Brain pericyte (primary cell): ENCODE results near the gene CDT1.
"Not testable (repeated sequence)": the region's sequence is repeated elsewhere in the genome, so short reads cannot be mapped to it uniquely, and the experiment has no call there.

ENCODE experiments used
- DNase-seq: peaks from one replicate; pipeline ENCODE4 v3.0.0-alpha.2; 2012; ENCODE audit warnings: low read depth, low spot score

The CDT1 gene

GRCh38 chr16:88782454-88783390 lies 20.9 kb upstream of the CDT1 start:
- no peak for DNase-seq

- no peak for DNase-seq
Observed at GRCh38 chr16:88783391-88784073, 20.1 kb upstream of the CDT1 start.

- no peak for DNase-seq
Observed at GRCh38 chr16:88784074-88784855, 19.3 kb upstream of the CDT1 start.

GRCh38 chr16:88784856-88785105 lies 18.8 kb upstream of the CDT1 start:
- DNase-seq = no peak

DNA sequence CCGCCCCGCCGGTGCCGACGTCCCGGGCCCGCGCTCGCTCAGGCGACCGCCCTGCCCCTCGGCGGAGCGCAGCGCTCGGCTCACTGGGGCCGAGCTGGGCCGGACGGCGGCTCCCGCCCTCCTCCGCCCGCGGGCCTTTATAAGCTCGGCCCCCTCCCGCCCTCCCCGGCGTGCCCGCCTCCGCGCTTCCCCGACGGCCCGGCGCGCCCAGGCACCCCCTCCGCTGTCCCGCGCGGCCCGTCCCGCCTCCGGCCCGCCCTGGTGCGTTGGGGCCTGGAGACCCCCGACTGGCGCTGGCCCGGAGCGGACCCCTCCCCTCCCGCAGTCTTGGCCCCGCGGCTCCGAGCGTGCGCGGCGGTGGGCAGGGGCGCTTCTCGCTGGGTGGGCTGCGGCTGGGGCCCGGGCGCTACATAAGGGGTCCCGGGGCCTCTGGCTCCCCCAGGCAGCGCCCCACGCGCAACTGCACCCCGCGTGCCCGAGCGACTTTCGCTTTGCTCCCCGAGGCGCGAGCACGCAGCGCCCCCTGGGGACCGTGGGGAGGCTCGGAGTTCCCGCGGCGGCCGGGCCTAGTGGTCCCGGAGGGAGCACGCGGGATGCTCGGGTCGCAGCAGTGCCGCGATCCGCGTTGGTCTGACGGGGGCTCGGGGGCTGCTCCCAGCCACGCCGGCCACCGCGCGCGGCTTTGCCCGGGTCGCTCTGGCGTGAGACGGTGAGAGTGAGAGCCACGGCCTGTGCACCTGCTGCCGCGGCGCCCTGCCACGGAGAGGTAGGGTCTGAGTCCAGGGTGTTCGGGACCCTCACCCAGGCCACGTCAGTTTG lies 18.3 kb upstream of the CDT1 start, which contains the start of gene PIEZO1:
Gene PIEZO1, minus strand, starts transcription at position 115 of the 819 bp plus-strand sequence. CDS start 256 bp downstream, outside the sequence.
- no peak for DNase-seq

- DNase-seq = no peak
Observed at GRCh38 chr16:88787579-88788314, 15.8 kb upstream of the CDT1 start.

DNA sequence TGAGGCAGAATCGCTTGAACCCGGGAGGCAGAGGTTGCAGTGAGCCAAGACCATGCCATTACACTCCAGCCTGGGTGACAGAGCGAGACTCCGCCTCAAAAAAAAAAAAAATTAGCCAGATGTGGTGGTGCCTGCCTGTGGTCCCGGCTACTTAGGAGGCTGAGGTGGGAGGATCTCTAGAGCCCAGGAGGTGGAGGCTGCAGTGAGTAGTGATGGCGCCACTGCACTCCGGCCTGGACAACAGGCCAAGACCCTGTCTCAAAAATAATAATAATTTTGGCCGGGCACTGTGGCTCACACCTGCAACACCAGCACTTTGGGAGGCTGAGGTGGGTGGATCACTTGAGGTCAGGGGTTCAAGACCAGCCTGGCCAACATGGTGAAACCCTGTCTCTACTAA lies 14.8 kb upstream of the CDT1 start:
- DNase-seq = not testable (repeated sequence)

DNA sequence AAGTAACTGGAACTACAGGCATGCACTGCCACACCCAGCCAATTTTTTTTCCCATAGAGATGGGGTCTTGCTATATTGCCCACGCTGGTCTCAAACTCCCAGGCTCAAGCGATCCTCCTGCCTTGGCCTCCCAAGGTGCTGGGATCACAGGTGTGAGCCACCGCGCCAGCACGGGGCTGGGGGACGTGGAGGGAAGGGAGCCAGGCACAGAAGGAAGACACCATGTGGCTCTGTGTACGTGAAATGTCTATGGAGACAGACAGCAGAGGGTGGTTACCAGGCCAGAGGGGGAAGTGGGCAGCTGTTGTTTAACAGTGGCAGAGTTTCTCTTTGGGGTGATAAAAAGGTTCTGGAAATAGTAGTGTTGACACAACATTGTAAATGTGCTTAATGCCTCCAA lies 14.0 kb upstream of the CDT1 start:
- DNase-seq = no peak

GRCh38 chr16:88790312-88791211 lies 13.0 kb upstream of the CDT1 start:
- DNase-seq = no peak

DNA sequence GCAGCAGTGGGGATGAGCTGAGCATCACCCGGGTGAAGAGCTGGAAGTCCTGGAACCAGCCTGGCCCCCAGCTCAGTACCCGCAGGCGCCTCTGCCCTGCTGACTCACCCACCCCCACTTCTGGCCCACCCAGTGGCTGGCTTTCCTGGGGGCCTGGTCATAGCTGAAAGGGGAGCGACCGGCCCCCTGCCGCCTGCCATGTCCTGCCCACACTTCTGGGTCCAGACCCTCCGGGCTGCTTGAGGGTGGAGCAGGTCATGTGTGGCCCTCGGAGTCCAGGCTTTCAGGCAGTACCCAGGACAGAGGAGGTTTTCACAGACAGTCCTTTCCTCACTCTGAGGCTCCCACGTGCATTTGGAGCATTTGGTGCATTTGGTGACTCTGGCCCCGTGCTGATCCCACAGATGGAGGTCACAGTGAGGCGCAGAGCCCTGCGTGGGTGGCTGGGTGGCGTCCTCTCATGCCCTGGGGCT lies 11.5 kb upstream of the CDT1 start:
- DNase-seq = no peak

DNA sequence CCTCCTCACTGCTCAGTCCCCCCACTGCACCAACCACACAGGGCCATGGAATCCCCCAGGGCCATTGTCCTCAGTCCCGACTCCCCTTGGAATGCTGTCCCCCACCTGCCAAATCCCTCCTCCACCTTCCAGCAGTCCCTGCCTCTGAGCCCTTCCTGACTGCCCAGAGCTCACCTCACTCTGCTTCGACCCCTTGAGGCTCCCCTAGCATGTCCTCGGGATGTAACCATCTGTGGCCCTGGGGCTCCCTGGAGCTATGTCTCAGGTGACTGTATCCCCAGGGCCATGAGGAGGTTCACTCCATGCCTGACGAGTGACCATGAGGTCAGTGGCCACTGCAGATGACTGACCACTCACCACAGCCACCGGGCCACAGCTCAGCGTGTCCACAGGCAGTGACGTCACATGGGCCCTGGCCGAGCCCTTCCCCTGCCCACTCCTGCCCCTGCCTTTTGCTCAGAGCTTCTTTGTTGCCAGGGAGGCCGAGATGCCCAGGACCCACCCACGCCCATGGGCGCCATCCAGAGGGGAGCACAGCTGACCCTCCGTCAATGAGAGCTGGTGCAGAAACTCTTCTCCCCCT lies 10.8 kb upstream of the CDT1 start:
- no peak for DNase-seq

DNA sequence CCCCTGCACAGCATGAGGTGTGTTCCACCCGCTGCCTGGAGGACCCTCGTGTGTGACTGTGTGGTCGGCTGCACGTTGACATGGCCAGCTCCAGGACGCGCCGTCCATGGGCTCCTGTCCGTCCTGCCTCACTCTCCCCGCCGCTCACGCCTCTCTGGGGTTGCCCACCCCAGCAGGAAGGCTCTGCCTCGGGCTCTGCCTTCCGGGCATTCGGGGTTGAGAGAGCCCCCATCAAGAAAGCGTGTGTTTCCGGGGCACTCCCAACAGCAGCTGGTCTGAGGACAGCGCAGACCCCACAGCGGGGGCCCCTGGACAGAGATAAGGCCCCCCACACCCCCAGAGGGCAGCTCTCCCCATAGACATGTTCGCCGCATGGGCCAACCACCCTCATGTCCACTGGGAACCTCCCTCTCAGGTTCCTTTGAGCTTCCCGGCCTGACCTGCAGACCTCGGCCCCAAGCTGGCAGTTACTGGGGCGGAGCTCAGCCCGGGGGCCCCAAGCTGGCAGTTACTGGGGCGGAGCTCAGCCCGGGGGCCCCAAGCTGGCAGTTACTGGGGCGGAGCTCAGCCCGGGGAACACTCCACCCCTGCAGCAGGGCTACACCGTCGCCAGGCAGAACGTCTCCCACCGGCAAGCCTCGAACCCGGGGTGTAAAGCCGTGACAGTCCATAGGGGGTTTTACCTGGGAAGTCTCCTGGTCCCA lies 10.2 kb upstream of the CDT1 start:
- no peak for DNase-seq

DNA sequence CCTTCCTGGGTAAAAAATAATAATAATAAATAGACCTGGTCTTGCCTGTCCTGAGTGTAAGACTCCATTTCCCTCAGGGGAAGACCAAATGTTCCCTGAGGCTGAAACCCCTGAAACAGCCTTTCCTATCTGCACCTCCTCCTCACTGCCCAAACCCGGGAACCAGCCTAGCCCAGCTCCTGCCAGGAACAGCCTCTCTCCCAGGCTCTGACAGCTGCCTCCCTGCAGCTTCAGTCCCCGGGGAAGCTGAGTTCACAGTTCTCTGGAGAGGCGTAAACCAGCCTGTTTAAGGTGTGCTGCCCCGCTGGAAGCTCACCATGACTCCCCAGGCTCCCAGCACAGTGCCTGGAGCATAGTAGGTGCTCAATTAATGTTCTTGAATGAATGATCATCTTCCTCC lies 7.3 kb upstream of the CDT1 start:
- no peak for DNase-seq

GRCh38 chr16:88798073-88798472 lies 5.5 kb upstream of the CDT1 start:
- DNase-seq = no peak

GRCh38 chr16:88798772-88799455 lies 4.7 kb upstream of the CDT1 start:
- DNase-seq = no peak

- no peak for DNase-seq
Observed at GRCh38 chr16:88799569-88800276, 3.9 kb upstream of the CDT1 start.

GRCh38 chr16:88800277-88800592 lies 3.4 kb upstream of the CDT1 start:
- no peak for DNase-seq

DNA sequence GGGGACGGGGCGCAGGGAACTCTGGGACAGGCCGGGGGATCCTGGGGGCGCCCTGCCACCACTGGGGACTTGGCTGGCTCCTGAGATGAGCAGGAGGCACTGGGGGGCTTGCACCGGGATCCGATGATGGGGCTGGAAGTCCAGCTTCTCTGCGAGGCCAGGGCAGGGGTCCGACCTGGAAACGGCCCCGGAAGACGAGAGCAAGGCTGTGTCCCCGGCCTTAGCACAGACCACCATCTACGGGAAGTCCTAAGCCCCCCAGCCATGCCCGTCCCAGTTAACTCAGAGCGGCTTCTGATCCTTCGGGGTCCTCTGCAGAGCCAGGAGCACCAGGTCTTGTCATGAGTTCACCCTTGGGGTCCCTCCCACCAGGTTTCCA lies 573 bp downstream of the CDT1 start:
- no peak for DNase-seq
